Sigmoid colon (tissue), 7 donors: ENCODE measurements around the gene C5orf52. TPM values are rescaled to one million over a fixed set of nuclear protein-coding genes. Genes with fewer than 3 reads are reported as not detected.
"Not testable (repeated sequence)": the region's sequence is repeated elsewhere in the genome, so short reads cannot be mapped to it uniquely, and the experiment has no call there.

Source experiments
- DNase-seq: peaks from one replicate; pipeline ENCODE4 v3.0.0-alpha.2; 2019
- H3K27ac ChIP-seq, 4 donors: fragments of 200-600 bp; sonication (generic); one replicate each; pipeline ENCODE4 v1.5.1; 2016 to 2019; ENCODE audit warnings: mild to moderate bottlenecking in 1 of 4
- H3K27me3 ChIP-seq, 3 donors: fragments of 200-600 bp; sonication (generic); one replicate each; pipeline ENCODE4 v1.5.1; 2019; ENCODE audit warnings: mild to moderate bottlenecking in 1 of 3
- H3K36me3 ChIP-seq, 4 donors: fragments of 200-600 bp; sonication (generic); one replicate each; pipeline ENCODE4 v1.5.1; 2016 to 2019
- H3K4me1 ChIP-seq, 4 donors: fragments of 200-600 bp; sonication (generic); one replicate each; pipeline ENCODE4 v1.5.1; 2017 to 2019
- H3K4me3 ChIP-seq, 4 donors: fragments of 200-600 bp; sonication (generic); one replicate each; pipeline ENCODE4 v1.5.1; 2017 to 2019; ENCODE audit warnings: mild to moderate bottlenecking in 2 of 4, moderate library complexity in 1 of 4
- H3K9me3 ChIP-seq, 4 donors: fragments of 200-600 bp in 3 of 4; sonication (generic) in 3 of 4; one replicate each; pipeline versions ENCODE4 v1.5.1 to v1.6.1; 2013 to 2019
- CTCF ChIP-seq, 4 experiments: fragments of 450-650 bp in 3 of 4; fragments of 200-600 bp in 1 of 4; IDR thresholded peaks; one replicate each; pipeline ENCODE4 v1.5.1; 2016 to 2019; ENCODE audit warnings: antibody characterized with exemption in 4 of 4, mild to moderate bottlenecking in 3 of 4, moderate library complexity in 2 of 4
- EP300 ChIP-seq, 4 donors: sonication (generic); formaldehyde crosslinking; IDR thresholded peaks; one replicate each; pipeline ENCODE4 v1.6.1; 2017; ENCODE audit warnings: antibody characterized with exemption in 4 of 4
- POLR2A ChIP-seq, 2 donors: fragments of 450-650 bp; IDR thresholded peaks; one replicate each; pipeline ENCODE4 v1.6.1; 2016; ENCODE audit warnings: antibody characterized with exemption in 2 of 2, mild to moderate bottlenecking in 2 of 2, moderate library complexity in 2 of 2
- POLR2AphosphoS5 ChIP-seq, 4 donors: sonication (generic); formaldehyde crosslinking; IDR thresholded peaks; one replicate each; pipeline ENCODE4 v1.6.1; 2017; ENCODE audit warnings: antibody characterized with exemption in 4 of 4
- WGBS, 2 donors: extraction: QIAGEN DNeasy Blood & Tissue Kit; methylation state at CpG; one replicate each; pipeline ENCODE4 v1.1.7; 2013; 5-methylcytosine and 5-hydroxymethylcytosine counted together
- intact Hi-C: fragments of 100-400 bp; cut with DNase I; formaldehyde crosslinking; loops from one replicate; pipeline ENCODE4 v1.15.1; 2023
- polyA plus RNA-seq, 3 donors: library from polyadenylated mRNA; stranded (reverse); fragments of 200-250 nt; gene quantifications; one replicate each; pipeline ENCODE4 v1.2.3, GENCODE V29; 2013
- total RNA-seq, 4 donors: library from RNA; depleted of rRNA; stranded (reverse); fragments of >200 nt; gene quantifications; one replicate each; pipeline ENCODE4 v1.1.0, GENCODE V29; 2016
- donor health status: healthy with polysubstance abuse.
- donor health status: Bipolar disorder and iron deficiency.
- donor health status: healthy.

The C5orf52 gene
- total and polyA plus RNA-seq, 7 donors = 0.48 TPM; not detected in 6

- Histone ChIP-seq H3K36me3 (no peaks in the 10 kb centered on the region), H3K27ac (no peak overlapping the region), H3K9me3 (no peaks in the 10 kb centered on the region), H3K4me1 (peaks cover 0 to 19% (median 11%) of the 10 kb centered on the region in 4 donors), H3K27me3 (no peaks in the 10 kb centered on the region), H3K4me3 (no peak overlapping the region)
- no peak for DNase-seq
- intact Hi-C loops = loop anchor here (10.0 kb wide), 1 partner anchor 60 kb away; the partner anchor contains the start of gene SOX30
- TF ChIP-seq EP300 (IDR thresholded peaks at IDR 0.05) = no peak
- no peak for TF ChIP-seq POLR2AphosphoS5 (IDR thresholded peaks at IDR 0.05)
- no peak for TF ChIP-seq POLR2A (IDR thresholded peaks at IDR 0.05)
- no peak for TF ChIP-seq CTCF (IDR thresholded peaks at IDR 0.05)
These were observed 43.2 kb downstream of the C5orf52 start for GRCh38 chr5:157714596-157714864.

- Histone ChIP-seq H3K4me3 (no peak overlapping the region), H3K27ac (peak overlapping the region in 1 of 4 donors; percentile 32), H3K9me3 (no peaks in the 10 kb centered on the region), H3K4me1 (peaks cover 0 to 13% (median 10%) of the 10 kb centered on the region in 4 donors), H3K27me3 (no peaks in the 10 kb centered on the region), H3K36me3 (no peaks in the 10 kb centered on the region)
- DNase-seq = no peak
- WGBS, 2 donors = 1 to 3% methylated on average over 4 of the region's 4 CpGs
- intact Hi-C loops = loop anchor here (2.0 to 10.0 kb wide), 5 partner anchors 64 to 390 kb away; partner anchors contain the start of genes ADAM19 and SOX30
- TF ChIP-seq CTCF (IDR thresholded peaks at IDR 0.05) (peak; percentile 41 to 80 (median 68)), POLR2AphosphoS5 (IDR thresholded peaks at IDR 0.05) (no peak)
These were observed 47.2 kb downstream of the C5orf52 start for GRCh38 chr5:157718519-157718918.

DNA sequence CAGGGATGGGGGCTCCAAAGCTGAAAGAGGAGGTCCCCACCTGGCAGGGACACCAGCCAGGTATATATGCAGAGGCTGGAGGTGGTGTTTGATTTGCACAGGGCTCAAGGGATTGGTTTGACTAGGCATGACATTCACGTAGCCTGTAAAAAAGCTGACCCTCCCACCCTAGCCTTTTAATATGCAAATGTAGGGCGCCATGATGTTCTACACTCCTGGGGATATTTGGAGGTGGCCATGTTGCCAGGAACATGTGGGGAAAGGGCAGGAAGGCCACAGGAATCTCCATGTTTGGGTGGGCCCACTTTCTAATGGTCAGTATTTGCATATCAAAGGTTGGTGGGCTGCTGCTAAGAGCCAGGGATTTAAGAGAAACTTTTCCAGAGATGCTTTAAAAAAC lies 47.9 kb downstream of the C5orf52 start:
- DNase-seq = no peak
- intact Hi-C loops = loop anchor here (2.0 to 10.0 kb wide), 5 partner anchors 64 to 390 kb away; partner anchors contain the start of genes ADAM19 and SOX30
- Histone ChIP-seq H3K4me3 (no peak overlapping the region), H3K36me3 (no peaks in the 10 kb centered on the region), H3K27me3 (no peaks in the 10 kb centered on the region), H3K4me1 (peaks cover 0 to 13% (median 10%) of the 10 kb centered on the region in 4 donors), H3K9me3 (no peaks in the 10 kb centered on the region), H3K27ac (no peak overlapping the region)
- 87 to 96% methylated on average over 2 of the region's 2 CpGs for WGBS, 2 donors
- TF ChIP-seq POLR2AphosphoS5 (IDR thresholded peaks at IDR 0.05) = no peak
- TF ChIP-seq POLR2A (IDR thresholded peaks at IDR 0.05) = no peak

DNA sequence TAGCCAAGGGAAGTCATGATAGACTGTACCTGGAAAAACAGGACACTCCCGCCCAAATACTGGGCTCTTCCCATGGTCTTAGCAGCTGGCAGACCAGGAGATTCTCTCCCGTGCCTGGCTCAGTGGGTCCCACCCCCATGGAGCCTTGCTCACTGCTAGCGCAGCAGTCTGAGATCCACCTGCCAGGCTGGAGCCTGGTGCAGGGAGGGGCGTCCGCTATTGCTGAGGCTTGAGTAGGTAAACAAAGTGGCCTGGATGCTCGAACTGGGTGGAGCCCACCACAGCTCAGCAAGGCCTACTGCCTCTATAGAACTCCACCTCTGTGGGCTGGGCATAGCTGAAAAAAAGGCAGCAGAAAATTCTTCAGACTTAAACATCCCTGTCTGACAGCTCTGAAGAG lies 49.8 kb downstream of the C5orf52 start:
- Histone ChIP-seq H3K9me3 (no peaks in the 10 kb centered on the region), H3K4me1 (peaks cover 0 to 13% (median 10%) of the 10 kb centered on the region in 4 donors), H3K4me3 (no peak overlapping the region), H3K27ac (no peak overlapping the region), H3K27me3 (no peaks in the 10 kb centered on the region), H3K36me3 (no peaks in the 10 kb centered on the region)
- 25 to 70% methylated on average over 6 of the region's 6 CpGs for WGBS, 2 donors
- intact Hi-C loops = no loop called here
- DNase-seq = no peak
- TF ChIP-seq POLR2AphosphoS5 (IDR thresholded peaks at IDR 0.05) (no peak), EP300 (IDR thresholded peaks at IDR 0.05) (no peak), POLR2A (IDR thresholded peaks at IDR 0.05) (no peak), CTCF (IDR thresholded peaks at IDR 0.05) (no peak)

DNA sequence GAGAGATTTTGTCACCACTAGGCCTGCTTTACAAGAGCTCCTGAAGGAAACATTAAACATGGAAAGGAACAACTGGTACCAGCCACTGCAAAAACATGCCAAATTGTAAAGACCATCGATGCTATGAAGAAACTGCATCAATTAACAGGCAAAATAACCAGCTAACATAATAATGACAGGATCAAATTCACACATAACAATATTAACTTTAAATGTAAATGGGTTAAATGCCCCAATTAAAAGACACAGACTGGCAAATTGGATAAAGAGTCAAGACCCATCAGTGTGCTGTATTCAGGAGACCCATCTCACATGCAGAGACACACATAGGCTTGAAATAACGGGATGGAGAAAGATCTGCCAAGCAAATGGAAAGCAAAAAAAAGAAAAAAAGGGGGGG lies 51.6 kb downstream of the C5orf52 start:
- DNase-seq, H3K4me3 ChIP-seq, H3K27ac ChIP-seq, H3K36me3 ChIP-seq, H3K27me3 ChIP-seq, intact Hi-C loops, H3K9me3 ChIP-seq: not testable (repeated sequence)
- H3K4me1 ChIP-seq = peaks cover 0 to 11% (median 10%) of the 10 kb centered on the region in 4 donors
- 97% methylated on average over 2 of the region's 2 CpGs for WGBS, 2 donors

DNA sequence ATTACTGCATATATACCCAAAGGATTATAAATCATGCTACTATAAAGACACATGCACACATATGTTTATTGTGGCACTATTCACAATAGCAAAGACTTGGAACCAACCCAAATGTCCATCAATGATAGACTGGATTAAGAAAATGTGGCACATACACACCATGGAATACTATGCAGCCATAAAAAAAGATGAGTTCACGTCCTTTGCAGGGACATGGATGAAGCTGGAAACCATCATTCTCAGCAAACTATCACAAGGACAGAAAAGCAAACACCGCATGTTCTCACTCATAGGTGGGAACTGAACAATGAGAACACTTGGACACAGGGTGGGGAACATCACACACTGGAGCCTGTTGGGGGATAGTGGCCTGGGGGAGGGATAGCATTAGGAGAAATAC lies 55.3 kb downstream of the C5orf52 start:
- H3K4me1 ChIP-seq, H3K4me3 ChIP-seq, H3K36me3 ChIP-seq, intact Hi-C loops, H3K9me3 ChIP-seq, DNase-seq, H3K27me3 ChIP-seq, H3K27ac ChIP-seq: not testable (repeated sequence)
- WGBS, 2 donors = 94 to 95% methylated on average over 2 of the region's 2 CpGs

DNA sequence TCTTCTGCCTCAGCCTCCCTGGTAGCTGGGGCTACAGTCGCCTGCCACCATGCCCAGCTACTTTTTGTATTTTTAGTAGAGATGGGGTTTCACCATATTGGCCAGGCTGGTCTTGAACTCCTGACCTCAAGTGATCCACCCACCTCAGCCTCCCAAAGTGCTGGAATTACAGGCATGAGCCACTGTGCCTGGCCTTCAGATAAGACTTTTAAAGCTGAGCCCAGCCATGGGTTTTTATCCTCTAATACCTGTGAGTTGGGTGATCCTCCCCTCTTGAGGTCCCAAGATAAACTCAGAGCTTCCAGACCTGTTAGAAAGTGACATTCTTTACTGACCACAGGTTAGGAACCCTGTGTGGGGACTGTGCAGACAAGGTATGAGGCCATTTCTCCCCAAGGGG lies 56.5 kb downstream of the C5orf52 start:
- DNase-seq, H3K27me3 ChIP-seq, H3K27ac ChIP-seq, intact Hi-C loops, H3K4me3 ChIP-seq, H3K36me3 ChIP-seq, H3K9me3 ChIP-seq: not testable (repeated sequence)
- 97 to 98% methylated on average over 1 of the region's 1 CpG for WGBS, 2 donors
- peaks cover 0 to 17% (median 12%) of the 10 kb centered on the region in 4 donors for H3K4me1 ChIP-seq
